ENCODE data around the gene KLF13.

The KLF13 gene

DNA sequence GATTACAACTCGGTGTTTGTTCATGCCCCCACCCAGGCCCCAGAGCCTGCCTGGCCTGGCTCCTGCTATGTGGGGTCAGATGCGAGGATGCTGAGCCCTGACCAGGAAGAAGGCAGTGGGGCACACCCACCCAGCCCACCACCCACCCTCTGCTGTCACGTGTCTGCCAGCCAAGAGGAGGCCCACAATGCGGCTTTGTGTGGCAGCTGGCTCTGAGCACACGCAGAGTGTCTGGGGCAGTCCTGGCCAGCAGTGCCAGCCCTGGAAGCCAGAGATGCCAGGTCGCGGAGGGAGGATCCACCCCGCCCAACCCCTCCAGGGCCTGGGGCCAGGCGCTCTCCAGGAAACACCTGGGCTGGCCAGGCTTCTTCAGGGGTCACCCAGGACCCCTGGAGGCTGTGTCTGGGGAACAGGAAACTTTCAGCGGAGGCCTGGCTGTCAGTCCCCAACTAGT lies 26.4 kb upstream of the KLF13 start:
- peak; percentile 37 for DNase-seq (ENCODE audit: low spot score)

DNA sequence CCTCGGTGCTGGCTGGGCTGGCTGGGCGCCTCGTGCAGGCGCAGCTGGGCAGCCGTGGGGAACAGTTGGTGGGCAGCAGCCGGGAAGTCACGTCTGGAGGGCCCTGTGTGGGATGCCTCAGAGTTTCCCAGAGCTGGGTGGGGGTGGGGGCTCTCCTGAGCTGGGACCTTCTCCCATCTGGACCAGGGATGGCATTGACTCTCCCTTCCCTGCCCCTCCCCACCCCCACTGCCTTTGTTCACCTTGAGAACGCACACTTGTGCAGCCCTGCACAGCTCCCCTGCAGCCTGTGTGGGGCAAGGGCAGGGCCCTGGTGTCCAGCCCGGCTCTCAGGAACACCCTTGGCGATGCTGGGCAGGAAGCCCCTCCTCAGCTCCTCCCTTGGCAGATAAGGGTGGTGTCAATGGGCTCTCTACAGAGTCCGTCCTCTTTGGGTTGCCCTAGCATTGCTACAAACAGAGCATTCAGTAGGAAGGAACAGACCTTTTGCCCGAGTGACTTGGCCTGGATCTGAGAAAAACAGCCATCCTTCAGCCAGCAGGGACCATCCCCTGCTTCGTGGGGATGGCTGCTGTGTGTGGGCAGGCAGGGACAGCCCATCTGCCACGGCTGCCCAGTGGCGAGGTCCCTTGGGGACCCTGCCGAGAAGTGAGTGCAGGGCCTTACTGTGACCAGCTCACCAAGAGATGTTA lies 25.5 kb upstream of the KLF13 start:
- DNase-seq (ENCODE audit: low spot score): no peak

DNA sequence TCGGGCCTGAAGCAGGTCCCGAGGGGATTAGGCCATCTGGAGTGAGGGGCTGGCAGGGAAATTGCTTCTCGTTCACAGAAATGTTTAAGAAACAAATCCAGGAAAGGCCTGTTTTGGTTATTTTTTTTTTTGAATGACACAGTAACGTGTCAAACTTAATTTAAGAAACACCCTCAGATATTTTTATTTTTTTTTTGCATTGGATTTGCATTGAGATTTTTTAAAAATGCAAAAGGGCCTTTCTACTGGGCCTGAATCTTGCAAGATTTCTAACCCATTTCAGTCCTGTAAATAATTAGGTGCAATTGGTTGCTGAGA lies 25.0 kb upstream of the KLF13 start:
- DNase-seq (ENCODE audit: low spot score): no peak

DNA sequence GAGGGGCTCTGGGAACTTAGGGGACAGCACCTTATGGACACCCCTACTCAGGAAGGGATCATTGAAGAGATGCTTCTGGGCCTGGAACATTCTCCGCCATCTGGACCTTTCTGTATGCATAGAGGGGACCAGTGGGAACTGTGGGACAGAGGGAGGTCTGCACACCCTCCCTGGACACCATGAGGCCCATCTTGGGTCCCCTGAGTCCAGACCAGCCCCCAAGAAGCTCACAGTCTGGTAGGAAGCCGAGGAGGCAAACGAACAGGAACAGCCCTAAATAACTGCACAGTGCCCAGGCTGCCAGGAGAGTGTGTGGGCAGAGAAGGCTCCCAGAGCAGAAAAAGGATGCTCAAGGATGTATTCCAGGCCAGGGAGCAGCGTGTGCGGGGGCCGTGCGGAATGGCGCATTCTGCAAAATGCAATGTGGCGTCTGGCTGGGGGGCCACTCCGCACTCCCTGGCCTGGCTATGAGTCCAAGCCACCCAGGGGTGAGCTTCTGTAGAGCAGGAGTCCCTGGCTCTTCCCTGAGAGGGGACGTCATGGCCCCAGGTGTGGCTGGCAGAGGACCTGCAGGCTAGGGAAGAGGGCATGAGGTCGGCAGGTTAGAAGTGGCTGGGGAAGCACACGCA lies 24.5 kb upstream of the KLF13 start:
- DNase-seq (ENCODE audit: low spot score): no peak

DNA sequence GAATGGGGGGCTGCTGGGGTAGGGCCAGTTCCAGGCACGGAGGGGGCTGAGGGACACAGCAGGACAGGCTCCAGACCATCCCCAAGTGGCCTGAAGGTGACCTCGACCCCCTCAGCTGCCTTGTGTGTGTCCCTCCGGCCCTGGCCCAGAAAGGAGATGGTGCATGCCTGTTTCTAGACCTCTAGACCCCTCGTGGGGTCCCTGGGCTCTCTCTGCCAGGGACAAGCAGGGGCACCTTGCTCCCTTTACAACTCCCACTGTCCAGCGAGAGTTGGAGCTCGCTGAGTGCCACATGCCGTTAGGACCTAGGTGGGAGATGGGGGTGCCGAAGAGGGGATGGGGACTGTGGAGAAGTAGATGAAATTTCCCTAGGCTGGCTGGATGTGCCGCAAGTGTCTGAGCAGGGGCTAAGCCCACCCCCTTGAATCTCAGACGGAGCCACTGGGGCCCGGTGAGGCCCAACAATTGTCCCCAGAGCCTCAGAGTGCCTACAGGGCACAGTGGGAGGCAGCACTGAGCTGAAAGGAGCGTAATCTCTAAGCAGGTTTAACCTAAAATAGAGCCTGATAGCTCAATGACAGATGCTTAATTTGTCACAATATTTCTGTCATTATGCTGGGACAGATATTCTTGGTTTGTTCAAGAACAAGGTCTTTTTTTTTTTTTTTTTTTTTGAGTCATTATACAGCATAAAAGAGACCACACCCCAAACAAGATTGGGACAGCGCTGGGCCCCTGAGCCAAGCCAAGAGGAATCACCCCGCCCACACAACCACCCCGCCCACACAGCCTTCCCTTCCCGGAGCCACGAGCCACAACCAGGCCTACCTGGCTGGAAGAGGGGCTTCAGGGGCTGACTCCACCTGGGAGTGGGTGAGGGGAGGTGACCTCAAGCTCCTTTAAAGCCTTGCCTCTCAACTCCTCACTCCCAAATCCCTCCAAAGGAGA lies 23.6 kb upstream of the KLF13 start:
- DNase-seq (ENCODE audit: low spot score): no peak

DNA sequence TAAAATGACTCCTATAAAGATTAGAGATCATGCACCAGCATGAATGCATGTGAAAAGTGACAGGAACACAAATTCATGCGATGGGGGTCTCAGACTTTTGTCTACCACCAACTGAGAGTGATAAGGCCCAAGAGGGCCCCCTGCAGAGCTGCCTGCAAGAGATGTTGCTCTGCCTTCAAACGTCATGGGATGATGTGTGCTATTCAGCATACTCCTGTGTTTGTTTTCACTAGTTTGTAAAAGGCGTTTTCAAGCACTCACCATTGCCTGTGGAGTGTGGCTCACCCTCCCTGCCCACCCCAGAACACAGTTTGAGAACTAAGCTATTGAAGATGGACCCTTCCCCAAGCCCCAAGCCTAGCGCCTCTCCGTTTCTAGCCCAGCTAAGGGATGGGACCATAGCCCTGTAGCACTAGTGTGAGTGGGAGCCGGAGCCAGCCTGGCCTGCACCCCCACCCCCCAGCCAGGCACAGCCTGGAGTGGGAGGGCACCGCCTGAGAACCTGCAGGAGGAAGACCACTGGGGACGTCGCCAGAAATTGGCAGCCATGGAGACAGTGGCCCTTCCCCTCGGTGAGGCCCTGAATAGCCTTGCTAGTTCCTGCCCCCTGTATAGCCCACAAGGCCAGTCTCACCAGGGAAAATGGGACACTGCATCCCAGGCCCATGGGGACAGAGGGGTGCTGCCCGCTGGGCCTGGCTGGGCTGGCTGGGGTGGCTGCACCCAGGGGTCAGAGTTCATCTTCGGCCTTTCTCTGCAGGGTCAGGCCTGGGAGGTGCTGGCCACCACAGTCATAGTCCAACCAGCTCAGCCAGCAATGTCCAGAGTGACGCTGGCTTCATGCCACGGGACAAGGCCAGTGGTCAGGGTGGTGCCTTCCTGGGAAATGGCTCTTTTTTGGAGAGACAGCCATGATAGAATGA lies 22.6 kb upstream of the KLF13 start:
- no peak for DNase-seq (ENCODE audit: low spot score)

DNA sequence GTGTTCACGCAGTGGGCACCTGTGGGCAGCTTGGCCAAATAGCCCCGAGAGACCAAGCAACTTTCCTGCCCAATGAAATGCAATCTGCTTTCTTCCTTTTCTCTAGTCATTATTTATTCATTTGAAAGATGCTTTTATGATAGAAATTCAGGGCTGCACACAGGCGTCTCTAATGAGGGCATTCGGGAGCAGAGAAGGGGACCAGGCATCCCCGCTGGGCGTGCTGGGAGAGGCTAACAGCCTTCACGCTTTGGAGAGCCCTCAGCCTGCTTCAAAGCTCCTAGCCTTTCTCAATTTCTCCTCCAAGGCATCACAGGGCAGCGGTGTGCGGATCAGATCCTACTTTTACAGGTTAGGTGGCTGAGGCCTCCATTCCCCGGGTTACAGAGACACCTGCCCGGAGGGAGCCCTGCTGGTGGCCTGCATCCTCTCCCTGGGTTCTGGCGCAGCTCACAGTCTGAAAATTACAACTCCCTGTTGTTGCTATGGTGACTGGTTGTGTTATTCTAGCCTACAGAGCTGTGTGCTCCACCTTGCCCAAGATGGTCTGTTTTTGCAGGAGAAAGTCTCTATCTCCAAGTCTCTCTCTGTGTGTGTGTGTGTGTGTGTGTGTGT lies 21.8 kb upstream of the KLF13 start:
- peak; percentile 81 for DNase-seq (ENCODE audit: low spot score)

DNA sequence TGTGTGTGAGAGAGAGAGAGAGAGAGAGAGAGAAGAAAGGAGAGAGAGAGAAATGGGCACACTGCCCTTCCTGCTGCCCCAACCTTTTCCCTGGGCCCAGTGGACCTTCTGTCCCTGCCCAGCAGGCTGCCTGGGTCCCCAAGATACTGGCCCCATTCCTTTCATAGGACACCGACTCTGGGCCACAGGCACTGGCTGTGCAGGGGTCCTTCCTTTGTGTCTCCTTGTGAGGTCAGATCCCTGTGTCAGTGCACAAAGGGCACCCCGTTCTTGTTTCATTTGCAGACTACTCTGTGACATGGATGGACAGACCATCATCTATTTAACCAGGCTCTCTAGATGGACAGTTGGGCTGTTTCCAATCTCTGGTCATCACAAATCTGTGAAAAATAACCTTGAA lies 21.3 kb upstream of the KLF13 start:
- DNase-seq (ENCODE audit: low spot score): peak; percentile 32

DNA sequence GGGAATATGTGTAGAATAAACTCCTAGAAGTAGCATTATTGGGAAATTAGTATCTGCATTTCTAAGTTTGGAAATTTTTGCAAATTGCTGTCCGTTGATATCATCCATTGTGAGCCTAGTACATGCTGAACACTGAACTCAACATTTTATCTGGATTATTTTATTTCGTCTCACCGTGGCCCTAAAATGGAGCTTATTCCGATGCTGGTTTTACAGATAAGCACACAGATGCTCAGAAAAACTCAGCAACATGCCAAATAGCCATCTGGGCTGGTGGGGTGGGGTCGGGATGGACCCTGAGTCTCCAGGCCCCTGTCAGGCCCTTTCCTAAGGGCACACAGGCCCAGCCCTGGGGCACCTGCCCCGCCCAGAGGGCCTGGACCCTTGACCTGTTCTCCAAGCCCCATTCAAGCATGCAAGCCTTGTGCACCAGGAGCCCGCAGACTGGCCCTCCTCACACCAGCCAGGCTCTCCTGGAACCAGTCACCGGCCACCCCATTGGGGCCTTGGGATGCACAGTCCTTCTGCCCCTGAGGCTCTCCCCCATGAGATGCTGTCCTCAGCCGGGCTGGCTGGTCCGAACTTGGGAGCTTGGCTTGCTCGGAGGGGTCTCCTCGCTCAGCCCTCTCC lies 20.7 kb upstream of the KLF13 start:
- no peak for DNase-seq (ENCODE audit: low spot score)

DNA sequence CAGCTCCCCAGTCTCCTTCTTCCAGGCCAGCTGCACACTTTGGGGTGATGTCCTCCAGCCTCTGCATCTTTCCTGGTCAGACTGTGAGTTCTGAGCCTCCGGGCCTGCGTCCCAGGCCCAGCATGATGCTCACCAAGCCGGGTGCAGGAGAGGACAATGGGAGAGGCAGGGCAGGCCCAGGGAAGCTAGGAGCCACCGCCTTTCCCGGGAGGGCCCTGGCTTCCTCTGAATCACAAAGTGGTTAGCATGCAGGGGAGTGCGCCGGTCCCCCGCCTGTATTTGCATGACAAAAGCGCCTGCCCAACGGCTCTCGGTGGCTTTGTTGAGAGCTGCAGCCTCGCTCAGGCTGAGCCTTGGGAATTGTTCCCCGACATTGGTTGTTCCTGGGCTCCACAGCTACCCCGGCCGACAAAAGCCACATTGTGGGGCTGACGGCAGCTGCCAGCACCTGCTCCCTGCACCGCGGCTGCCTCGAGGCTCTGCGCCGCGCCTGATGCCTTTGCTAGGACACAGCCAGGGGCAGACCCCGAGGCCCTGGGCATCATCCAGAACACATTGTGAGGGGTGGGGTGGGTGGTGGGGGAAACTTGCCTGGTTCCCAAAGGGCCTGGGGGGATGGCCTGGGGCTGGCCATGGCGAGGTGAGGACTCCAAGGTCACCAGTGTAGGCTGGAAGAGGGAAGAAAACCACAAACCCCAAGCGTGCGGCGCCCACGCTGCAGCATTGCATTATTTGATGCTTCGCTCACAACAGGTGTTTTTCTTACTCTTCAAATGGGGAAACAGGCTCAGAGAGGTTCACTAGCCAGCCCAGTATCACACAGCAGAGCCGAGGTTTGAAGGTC lies 20.0 kb upstream of the KLF13 start:
- DNase-seq (ENCODE audit: low spot score): peak; percentile 32

DNA sequence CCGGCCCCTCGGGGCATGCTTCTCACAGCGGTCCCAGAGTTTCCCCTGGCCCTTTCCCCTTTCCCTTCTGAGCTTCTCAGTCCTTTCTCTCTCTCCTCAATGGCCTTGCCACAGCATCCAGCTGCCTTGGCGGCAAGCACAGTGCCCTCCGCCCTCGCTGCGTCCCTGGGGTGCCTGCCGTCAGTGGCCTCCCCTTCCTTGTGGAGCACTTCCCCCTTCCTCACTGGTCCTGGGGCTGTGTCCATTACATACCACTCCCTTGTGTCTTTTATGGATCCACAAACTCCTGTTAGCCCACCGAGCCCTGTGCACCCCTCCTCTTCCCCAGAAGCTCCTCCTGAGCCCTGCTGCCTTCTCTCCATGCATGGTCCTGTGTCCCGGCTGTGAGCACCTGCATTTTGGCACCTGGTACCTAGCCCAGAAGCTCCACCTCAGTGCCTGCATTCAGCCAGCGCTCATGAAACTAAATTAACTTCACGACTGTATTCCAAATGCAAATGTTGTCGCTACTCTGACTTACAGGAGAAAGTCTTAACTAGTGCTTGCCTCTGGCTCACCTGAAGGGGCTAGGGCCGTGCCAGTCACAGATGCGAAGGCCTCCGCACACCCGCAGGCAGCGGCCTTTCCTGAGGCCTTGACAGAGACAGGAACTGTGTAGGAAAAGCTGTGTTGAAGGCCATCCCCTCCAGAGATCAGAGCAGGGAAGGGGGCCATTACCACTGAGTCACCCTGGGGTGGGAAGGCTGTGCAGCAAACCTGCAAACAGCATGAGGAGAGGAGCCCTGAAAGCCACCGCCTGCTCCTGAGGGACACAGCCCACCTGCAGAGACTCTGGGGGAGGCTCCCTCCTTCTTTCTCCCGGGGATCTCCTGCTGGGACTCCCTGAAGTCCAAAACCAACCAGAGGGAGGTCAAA lies 19.1 kb upstream of the KLF13 start:
- no peak for DNase-seq (ENCODE audit: low spot score)

DNA sequence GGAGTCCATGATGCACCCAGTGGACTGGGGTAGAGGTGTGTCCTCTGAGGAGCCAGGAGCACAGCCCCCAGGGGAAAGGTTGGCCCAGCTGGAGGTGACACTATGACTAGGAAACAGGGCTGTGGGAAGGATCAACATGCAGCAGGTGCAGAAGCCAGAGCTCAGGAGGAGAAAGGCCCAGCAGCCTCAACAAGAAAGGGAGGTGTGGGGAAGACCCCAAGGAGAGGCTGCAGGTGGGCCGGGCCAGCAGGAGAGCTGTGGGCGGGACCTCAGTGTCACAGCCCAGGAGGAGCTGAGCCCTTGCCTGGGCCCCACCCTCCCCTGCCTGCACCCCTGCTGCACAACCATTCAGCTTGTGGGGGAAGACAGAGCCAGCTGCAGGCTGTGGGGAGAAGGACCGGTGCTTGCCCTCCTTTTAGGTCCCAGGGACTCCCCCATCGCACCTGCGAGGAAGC lies 18.4 kb upstream of the KLF13 start:
- DNase-seq (ENCODE audit: low spot score): no peak

DNA sequence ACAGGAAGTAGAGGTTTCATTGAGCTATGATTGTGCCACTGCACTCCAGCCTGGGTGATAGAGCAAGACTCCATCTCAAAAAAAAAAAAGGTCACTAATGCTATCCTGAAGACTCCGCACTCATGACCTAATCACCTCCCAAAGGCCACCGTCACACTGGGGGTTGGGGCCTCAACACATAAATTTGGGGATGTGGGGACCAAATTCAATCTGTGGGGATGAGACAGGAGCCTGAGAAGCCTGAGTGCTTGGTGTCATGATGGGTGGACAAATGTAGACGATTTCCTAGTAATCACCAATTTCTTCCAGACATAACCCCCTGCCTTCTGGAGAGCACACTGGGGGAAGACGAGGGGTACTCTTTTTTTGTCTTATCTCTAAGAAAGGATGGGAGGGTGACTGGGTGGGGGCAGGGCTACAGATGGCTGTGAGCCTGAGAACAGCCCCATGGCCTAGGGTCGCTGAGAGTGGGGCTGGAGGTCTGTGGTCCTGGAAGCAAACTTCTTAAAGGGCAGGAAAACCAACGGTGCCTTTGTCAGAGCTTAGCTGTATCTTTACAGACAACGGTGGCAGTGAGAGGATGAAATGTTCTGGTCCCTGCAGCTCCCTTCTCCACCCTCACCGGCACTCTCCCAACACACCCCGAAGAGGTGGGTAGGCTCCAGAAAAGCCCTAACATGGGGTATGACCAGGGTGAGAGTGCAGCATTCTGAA lies 16.6 kb upstream of the KLF13 start:
- no peak for DNase-seq (ENCODE audit: low spot score)

DNA sequence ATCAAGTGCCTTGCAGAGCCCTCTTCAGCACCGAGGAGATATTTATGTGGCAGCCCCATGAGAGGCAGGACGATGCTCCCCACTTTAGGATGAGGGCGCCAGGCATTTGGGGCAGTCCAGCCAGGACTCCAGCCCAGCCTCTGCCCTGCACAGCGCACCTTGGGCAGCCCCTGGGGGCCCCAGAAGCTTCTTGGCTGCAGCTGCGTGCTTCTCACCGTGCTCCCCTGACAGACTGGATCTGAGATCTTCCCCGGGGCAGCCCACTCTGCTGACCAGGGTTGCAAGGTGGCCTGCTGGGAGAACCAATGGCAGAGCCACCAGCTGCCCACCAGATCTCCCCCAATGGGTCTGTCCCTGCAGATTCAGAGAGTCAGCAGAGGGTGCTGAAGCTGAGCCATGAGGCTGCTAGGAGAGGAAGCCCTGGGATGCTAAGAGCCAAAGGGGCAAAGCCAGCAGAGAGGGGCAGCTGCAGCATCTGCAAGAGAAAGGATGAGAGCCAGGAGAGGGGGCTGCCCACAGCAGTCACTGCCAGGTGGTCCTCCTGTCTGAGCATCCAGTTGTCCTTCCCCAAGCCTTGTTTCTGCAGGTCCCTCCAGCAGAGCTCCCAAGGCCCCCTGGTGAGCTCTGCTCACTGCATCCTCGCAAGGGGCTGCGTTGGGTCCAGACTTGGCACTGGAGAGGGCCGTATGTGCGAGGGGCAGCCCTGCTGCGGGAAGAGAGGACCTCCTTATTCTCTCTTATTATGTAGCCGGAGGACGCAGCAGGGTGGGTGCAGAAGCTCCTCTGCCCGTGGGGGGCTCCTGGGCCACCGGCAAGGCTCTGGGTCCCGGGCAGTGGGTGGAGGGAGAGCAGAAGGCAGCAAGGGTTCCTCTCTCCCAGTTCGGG lies 14.7 kb upstream of the KLF13 start:
- no peak for DNase-seq (ENCODE audit: low spot score)

DNA sequence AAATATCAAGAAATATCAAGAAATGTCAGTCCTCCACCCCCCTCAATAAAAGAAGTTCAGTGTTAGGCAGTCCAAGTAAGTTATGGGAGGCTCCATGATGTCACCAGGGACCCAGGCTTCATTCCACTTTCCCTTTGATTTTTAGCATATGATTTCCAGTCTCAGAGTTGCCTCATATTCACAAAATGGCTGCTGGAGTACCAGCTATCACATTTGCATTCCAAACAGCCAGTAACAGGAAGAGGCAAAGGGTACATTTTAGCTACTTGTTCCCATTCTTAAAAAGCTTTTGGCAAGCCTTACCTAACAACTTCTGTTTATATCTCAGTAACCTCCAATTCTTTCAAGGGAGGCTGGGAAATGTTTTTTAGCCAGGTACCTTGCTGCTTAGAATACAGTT lies 13.4 kb upstream of the KLF13 start:
- no peak for DNase-seq (ENCODE audit: low spot score)

DNA sequence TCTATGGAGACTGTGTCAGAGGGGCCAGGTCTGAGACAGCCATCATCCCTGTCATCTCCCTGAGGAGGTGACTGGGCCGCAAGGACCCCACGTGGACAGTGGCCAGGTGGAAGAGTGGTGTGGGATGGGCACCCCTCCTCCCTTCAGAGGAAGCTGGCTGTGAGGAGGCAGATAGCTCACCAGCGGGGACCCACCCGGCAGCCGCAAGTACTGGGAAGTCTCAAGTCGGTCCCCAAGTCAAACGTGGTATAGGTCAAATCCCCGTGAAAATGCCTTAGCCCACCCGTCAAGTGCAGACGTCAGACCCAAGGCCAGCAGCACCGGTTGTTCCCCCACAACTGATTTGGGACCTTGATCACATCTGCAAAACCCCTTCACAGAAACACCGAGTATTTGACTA lies 12.3 kb upstream of the KLF13 start:
- no peak for DNase-seq (ENCODE audit: low spot score)

DNA sequence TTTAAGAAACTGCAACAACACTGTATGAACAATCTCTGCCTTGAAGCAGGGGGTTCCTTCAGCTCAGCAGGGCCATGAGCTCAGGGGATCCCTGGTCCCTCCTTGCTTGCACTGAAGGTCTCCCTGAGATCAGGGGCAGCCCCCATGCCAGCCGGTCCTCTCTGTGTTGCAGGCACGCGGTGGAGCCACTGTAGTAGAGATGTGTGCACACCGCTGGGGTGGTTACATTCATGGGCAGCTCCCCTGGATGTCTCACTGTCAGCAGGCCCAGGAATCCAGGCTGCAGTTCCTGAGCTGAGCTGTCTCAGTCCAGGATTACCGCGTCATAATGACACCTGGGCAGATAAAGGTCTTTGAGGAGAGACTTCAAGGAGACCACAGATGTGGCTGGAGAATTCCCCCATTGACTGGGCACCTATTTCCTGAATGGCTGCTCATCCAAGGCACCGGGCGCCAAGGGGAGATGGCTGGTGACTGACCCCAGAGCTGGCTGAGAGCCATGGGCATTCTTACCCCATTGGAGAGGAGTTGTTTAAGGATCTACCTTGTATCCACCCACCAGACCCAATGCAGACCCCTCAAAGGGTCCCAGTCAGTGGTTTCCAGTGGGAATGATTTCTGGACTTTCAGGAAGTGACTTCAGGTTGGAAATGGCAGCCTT lies 10.4 kb upstream of the KLF13 start:
- no peak for DNase-seq (ENCODE audit: low spot score)

Data from cerebellar cortex (tissue), 1 donor.